Measurements from ENCODE around the gene SETDB2. TPM values are rescaled to one million over a fixed set of nuclear protein-coding genes. Genes with fewer than 3 reads are reported as not detected.
A peak's percentile ranks its signal among the peaks of the same experiment; 100 is the strongest.

The SETDB2 gene
- polyA plus RNA-seq, 4 donors, result 19.0 to 22.9 (median 21.0) TPM

DNA sequence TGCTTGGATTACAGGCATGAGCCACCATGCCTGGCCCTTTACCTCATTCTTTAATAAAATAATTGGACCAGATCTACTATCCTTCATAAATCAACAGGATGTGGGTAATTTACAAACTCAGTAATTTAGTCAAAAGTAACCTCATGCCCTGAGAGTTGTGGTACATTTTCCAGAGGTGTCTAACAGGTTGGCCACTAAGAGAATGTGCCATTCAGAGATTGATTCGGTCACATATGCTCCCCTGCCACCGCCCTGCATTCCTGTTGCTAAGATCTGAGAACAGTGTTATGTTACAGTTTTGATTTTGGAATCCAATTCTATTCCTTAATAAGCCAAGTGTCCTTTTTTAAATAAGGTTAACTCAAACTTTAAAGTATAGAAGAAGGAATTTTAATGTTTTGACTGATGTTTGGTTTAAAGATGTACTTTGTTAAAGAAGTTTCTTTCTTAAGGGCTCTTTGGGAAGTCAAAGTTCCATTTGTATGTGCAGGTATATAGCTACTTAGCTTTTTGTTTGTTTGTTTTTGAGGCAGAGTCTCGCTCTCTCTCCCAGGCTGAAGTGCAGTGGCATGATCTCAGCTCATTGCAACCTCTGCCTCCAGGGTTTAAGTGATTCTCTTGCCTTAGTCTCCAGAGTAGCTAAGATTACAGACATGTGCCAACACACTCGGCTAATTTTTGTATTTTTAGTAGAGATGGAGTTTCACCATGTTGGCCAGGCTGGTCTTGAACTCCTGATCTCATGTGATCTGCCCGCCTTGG lies 80.8 kb downstream of the SETDB2 start:
- no peak for DNase-seq (ENCODE audit: low read depth in 4 of 4, low spot score in 3 of 4)

DNA sequence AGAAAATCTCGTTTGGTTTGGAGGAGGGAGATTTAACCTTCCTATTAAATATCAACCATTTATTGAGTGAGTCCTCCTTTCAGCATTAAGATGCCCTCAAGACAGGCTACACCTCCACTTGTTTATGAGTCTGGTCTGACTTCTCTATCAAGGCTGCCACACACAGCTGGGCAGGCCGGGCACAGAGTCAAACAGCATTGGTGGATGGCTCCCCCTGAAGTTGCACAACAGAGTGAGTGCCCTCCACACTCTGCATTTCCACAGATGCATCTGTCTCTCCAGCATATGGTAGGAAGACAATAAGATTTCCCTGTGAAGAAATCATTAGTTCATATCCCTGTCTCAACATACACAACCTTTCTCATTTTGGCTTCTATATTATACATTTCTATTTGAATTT lies 83.0 kb downstream of the SETDB2 start:
- no peak for DNase-seq (ENCODE audit: low read depth in 4 of 4, low spot score in 3 of 4)

DNA sequence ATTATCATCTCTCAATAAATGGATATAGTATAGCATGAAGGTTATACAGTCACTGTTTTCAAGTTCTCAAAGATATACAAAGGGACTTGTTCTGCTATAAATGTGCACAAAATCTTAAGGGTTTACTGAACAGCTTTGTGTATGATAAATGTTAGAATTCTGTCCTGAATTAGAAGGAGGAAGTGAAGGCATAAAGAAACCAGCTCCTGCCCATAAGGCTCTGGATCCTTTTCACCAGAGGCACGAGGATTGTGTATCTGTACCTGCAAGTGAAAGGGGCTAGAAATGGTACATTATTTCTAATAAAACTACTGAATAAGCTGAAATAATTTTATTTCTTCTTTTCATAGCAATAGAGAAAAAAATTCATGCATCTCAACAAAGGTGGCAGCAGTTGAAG lies 84.1 kb downstream of the SETDB2 start:
- no peak for DNase-seq (ENCODE audit: low read depth in 4 of 4, low spot score in 3 of 4)

DNA sequence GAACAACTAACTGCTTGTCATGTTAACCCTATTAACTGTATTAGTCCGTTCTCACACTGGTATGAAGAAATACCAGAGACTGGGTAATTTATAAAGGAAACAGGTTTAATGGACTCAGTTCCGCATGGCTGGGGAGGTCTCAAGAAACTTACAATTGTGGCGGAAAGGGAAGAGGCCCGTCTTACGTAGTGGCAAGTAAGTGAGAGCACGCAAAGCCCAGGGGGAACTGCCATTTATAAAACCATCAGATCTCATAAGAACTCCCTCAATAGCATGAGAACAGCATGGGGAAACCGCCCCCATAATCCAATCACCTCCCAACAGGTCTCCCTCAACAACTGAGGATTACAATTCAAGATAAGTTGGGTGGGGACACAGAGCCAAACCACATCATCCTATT lies 86.4 kb downstream of the SETDB2 start:
- DNase-seq (ENCODE audit: low read depth in 4 of 4, low spot score in 3 of 4), result peak in 2 of 4 donors; percentile 14 to 28

DNA sequence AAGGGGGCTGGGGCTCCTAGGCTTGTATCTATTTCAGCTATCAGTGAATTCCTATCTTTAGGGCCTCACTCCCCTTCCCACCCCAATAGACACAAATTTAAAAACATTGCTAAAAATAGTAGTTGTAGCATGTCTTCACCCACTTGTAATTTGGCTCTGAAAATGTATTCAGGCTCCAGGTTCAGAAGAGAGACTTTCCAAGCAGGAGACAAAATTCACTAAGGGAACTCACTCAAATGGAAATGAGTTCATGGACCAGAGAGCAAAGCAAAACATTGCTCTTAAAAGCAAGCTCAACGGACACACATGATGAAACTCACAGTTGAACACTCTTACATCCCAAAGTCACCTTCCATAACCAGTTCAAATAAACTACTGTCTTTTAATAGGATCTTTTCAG lies 88.5 kb downstream of the SETDB2 start:
- DNase-seq (ENCODE audit: low read depth in 4 of 4, low spot score in 3 of 4), result peak in 2 of 4 donors; percentile 6 to 19

DNA sequence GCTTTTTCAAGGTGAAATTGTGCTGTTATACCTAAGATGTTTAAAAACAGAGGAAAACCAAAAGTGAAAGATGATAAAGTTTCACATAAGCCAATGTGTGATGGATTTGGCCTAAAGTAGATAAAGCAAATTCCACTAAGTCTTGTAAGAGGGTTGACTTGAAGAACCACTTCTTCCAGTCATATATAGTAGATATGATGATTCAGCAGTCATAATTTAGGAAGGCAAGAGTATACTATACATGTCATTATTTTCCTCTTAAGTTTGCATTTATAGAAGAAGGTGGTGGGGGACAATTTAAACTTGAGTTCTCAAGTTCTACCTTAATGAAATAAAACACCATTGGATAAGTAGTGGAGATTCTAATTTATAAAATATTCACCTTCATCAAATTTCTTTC lies 88.9 kb downstream of the SETDB2 start:
- no peak for DNase-seq (ENCODE audit: low read depth in 4 of 4, low spot score in 3 of 4)

DNA sequence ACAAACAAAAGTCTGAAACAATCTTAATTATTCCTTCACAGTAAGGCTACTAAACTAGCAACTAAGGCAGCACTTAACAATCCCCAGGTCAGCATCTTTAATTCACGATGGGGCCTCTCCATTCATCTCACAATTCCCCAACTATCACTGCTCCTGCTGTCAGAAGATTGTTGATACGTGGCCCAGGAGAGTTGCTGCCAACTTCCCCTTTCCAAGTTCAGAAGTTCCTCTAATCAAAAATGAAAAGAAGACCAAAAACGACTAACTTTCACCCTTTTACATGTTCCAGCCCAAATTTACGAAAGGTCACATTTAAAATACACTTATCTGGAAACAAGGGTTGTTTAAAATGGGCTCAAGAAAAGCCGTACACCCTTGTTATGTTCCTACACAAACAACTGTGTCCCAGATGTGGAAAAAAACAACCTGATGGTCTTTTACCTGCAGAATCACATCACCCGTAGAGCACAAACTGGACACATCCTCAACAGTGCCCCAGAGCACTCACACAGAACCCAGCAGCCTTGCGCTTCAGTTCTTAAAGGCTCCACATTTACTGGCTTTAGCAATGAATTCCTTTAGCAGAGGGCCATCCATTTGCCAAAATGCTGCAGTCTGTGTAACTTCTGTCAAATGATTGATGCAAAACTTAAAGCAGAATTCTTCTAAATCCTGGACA lies 89.7 kb downstream of the SETDB2 start:
- no peak for DNase-seq (ENCODE audit: low read depth in 4 of 4, low spot score in 3 of 4)

DNA sequence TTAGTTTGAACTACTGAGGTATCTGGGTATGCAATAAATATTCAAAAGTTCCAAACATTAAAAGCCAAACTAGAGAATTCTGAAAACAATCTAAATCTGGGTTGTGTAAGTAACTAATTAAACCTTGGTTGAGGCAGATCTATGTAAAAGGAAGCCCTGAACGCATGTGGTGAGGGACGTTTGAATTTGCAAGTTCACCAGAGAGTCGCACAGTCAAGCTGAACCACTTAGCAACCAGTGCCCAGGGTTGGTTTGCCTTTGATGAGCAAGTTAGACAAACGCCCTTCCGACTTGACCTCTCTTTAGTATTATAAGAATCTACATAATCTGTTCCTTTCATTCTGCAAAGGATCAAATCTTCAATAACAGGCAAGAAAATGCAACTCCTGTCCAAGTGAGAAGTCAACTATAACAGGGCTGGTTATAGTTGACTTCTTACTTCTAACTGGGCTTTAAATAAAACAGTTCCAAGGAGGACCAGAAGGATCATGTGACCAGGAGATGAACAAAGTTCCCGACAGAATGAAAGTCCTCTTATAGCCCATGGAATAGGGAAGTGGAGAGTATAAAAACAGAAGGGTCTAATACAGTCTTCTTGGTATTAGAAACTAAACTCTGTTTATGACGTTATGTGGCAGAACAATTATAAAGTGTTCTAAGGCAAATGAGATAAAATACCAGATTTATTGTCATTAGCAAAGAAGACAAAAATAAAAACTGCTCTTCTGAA lies 92.2 kb downstream of the SETDB2 start:
- no peak for DNase-seq (ENCODE audit: low read depth in 4 of 4, low spot score in 3 of 4)

DNA sequence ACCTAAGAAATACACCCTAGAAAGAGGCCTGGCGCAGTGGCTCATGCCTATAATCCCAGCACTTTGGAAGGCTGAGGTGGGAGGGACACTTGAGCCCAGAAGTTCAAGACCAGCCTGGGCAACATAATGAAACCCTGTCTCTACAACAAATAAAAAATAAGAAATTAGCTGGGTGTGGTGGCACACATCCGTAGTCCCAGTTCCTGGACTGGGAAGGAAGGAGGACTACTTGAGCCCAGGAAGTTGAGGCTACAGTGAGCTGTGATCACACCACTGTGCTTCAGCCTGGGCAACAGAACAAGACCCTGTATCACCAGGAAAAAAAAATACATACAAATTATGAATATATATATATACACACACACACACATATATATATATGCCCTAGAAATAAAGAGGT lies 94.3 kb downstream of the SETDB2 start:
- DNase-seq (ENCODE audit: low read depth in 4 of 4, low spot score in 3 of 4), result no peak

DNA sequence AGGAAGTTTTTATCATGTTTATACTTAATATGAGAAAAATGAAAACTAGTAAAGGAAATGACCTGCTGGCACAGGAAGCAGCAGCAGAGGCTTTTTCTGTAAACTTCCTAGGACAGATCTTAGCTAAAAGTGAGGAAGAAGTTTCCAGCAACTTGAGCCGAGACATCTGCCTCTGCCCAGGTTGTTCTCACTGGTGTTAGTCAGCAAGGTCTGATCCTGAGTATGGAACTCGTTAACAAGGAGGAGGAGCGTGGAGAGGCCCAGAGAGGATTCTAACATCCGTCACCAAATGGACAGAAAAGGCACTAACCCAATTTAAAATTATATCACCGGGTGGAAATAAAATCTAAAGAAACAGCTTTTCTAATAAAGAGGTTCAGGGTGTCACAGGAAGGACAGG lies 95.2 kb downstream of the SETDB2 start:
- no peak for DNase-seq (ENCODE audit: low read depth in 4 of 4, low spot score in 3 of 4)

DNA sequence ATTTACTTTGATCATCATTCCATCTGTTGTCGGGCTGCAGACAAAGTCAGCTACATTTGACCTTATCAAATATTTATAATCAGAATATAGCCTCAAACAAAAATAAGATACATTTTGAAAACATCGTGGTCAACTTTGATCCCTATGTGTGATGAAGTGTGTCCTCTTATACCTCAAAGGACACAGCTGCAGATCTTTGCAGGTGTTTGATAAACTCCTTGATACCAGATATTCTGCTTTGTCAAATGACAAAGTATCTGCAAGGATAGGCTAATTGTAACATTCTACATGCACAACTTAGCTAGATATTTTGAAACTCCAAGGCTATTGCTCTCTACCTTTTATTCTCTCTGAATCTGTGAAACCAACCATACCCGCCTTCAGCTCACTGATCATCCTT lies 95.7 kb downstream of the SETDB2 start:
- DNase-seq (ENCODE audit: low read depth in 4 of 4, low spot score in 3 of 4), result no peak

DNA sequence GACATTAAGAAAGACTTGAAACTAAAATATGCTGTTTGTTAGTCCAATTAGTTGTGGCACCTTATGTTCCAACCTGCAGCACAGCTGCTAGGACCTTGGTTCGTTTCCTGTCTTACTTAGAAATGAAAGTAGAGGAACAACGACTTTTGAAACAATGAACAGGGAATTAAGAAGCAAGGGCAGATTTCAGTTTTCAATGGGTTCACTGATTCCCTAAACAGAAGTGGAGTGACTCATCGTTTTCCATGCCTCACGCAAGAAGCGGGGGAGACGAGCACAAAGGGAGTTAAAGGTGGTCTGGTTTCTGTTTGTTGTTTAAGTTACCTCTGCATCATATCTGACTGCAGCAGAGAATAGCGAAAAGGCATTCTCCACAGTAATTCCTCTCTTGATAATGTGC lies 96.5 kb downstream of the SETDB2 start:
- no peak for DNase-seq (ENCODE audit: low read depth in 4 of 4, low spot score in 3 of 4)

DNA sequence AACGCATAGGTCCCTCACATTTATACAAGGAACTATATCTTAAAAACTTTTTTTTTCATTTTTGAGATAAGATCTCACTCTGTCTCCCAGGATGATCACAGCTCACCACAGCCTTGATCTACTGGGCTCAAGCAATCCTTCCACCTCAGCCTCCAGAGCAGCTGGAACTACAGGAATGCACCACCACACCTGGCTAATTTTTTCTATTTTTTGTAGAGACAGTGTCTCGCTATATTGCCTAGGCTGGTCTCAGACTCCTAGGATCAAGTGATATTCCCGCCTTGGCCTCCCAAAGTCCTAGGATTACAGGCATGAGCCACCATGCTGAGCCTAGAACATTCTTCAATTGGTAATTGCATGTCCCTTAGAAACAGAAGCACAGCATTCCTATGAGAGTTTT lies 99.6 kb downstream of the SETDB2 start:
- no peak for DNase-seq (ENCODE audit: low read depth in 4 of 4, low spot score in 3 of 4)

Other genes with a start within 250 kb of the SETDB2 start
- under 1 TPM in 2 of 4 donors, not detected in 2; 0.10 to 0.27 TPM for gene MLNR, start 223.9 kb upstream of the SETDB2 start, polyA plus RNA-seq (ENCODE audit: insufficient read length in 4 of 4)
- gene CDADC1, start 196.3 kb upstream of the SETDB2 start, polyA plus RNA-seq (ENCODE audit: insufficient read length in 4 of 4), result 10 to 100 TPM; 13.0 to 18.9 (median 14.1) TPM
- gene CAB39L, start 210 bp upstream of the SETDB2 start, polyA plus RNA-seq (ENCODE audit: insufficient read length in 4 of 4), result 10 to 100 TPM; 17.4 to 24.4 (median 19.8) TPM
- gene PHF11, start 51.7 kb downstream of the SETDB2 start, polyA plus RNA-seq (ENCODE audit: insufficient read length in 4 of 4), result 10 to 100 TPM; 26.8 to 42.5 (median 35.7) TPM
- 10 to 100 TPM; 37.2 to 47.7 (median 43.9) TPM for gene RCBTB1, start 141.3 kb downstream of the SETDB2 start, polyA plus RNA-seq (ENCODE audit: insufficient read length in 4 of 4)
- gene ARL11, start 184.2 kb downstream of the SETDB2 start, polyA plus RNA-seq (ENCODE audit: insufficient read length in 4 of 4), result under 1 TPM; 0.24 to 0.46 (median 0.37) TPM
- gene EBPL, start 247.2 kb downstream of the SETDB2 start, polyA plus RNA-seq (ENCODE audit: insufficient read length in 4 of 4), result 10 to 100 TPM; 52.7 to 64.1 (median 61.5) TPM

Data from right renal pelvis (tissue), 4 donors.